Adipocyte (in vitro differentiated cells): ENCODE data around the gene LCP1.

Experiments
- DNase-seq: peaks from one replicate; pipeline ENCODE4 v3.0.0-alpha.2; 2015; ENCODE audit warnings: low read depth
- H3K27me3 ChIP-seq: replicated peaks from 2 replicates; pipeline ENCODE4 v1.7.0; 2013; ENCODE audit warnings: mild to moderate bottlenecking, low read length, moderate library complexity; ENCODE audit not compliant: control insufficient read depth, insufficient read depth
- H3K36me3 ChIP-seq: 2 replicates; pipeline ENCODE4 v1.7.0; 2013; ENCODE audit warnings: low read length, mild to moderate bottlenecking, moderate library complexity; ENCODE audit not compliant: control insufficient read depth, insufficient read depth, severe bottlenecking
- H3K4me1 ChIP-seq: 2 replicates; pipeline ENCODE4 v1.7.0; 2013; ENCODE audit warnings: mild to moderate bottlenecking, low read length, moderate library complexity; ENCODE audit not compliant: control insufficient read depth, insufficient read depth
- H3K4me3 ChIP-seq: 2 replicates; pipeline ENCODE4 v1.7.0; 2013; ENCODE audit warnings: mild to moderate bottlenecking, low read length, moderate library complexity
- H3K9ac ChIP-seq: 2 replicates; pipeline ENCODE4 v1.7.0; 2013; ENCODE audit warnings: mild to moderate bottlenecking, low read length, moderate library complexity
- H3K9me3 ChIP-seq: 2 replicates; pipeline ENCODE4 v1.7.0; 2013; ENCODE audit warnings: mild to moderate bottlenecking, low read length, moderate library complexity; ENCODE audit not compliant: control insufficient read depth

The LCP1 gene

GRCh38 chr13:46088821-46089562, 93.0 kb downstream of the LCP1 start:
- no peak overlapping the region for H3K9ac ChIP-seq
- no peaks in the 10 kb centered on the region for H3K27me3 ChIP-seq
- no peaks in the 10 kb centered on the region for H3K4me1 ChIP-seq
- DNase-seq: no peak
- no peaks in the 10 kb centered on the region for H3K36me3 ChIP-seq
- H3K9me3 ChIP-seq: no peaks in the 10 kb centered on the region
- H3K4me3 ChIP-seq: no peak overlapping the region

GRCh38 chr13:46087481-46087880, 94.5 kb downstream of the LCP1 start:
- DNase-seq: no peak
- no peaks in the 10 kb centered on the region for H3K9me3 ChIP-seq
- no peaks in the 10 kb centered on the region for H3K36me3 ChIP-seq
- no peaks in the 10 kb centered on the region for H3K4me1 ChIP-seq
- no peak overlapping the region for H3K9ac ChIP-seq
- H3K4me3 ChIP-seq: no peak overlapping the region
- H3K27me3 ChIP-seq: no peaks in the 10 kb centered on the region

DNA sequence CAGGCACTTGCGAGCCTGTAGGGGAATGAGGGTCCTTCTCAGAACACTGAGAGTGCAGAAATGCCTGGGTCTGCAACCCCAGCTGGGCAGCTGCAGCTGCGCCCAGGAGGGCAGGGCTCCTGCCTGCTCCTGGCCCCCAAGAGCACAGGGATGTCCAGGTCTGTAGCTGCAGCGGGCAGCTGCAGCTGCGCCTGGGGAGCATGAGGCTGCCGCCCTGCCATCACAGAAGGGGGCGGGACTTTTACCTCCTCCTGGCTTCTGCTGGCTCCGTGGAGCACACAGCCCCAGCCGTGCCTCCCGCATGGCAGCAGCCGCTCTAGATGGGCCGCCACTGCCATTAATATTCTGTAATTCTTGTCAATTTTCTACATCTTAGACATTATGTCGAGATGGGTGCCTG, 95.0 kb downstream of the LCP1 start:
- Histone ChIP-seq H3K36me3 (no peaks in the 10 kb centered on the region), H3K9me3 (no peaks in the 10 kb centered on the region), H3K9ac (no peak overlapping the region), H3K27me3 (no peaks in the 10 kb centered on the region), H3K4me1 (no peaks in the 10 kb centered on the region), H3K4me3 (no peak overlapping the region)
- no peak for DNase-seq

DNA sequence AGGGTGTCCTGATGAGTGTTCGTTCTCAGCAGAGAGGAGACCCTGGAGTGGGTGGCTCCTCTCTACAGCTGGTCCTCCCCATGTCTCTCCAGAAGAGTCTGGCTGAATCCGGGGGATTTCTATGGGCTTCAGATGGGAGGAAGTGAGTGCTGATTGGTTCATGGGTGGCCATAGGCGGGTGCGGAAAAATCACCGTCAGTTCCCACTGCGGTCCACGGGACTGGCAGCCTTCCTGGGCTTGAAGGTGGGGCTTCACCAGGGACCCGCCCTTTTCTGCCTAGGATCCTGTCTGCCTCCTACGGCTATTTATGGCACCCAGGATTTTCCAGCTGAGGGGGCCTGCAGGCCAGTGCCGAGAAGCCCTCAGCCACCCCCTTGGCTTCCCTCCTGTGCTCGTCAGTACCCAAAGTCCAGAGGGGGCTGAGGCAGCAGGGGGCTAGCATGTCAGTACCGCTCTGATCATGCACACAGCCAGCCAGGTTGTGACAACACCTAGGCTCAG, 95.5 kb downstream of the LCP1 start:
- Histone ChIP-seq H3K9me3 (no peaks in the 10 kb centered on the region), H3K36me3 (no peaks in the 10 kb centered on the region), H3K4me1 (no peaks in the 10 kb centered on the region), H3K9ac (no peak overlapping the region), H3K4me3 (no peak overlapping the region), H3K27me3 (no peaks in the 10 kb centered on the region)
- DNase-seq: no peak

- Histone ChIP-seq H3K36me3 (no peaks in the 10 kb centered on the region), H3K9ac (no peak overlapping the region), H3K4me1 (no peaks in the 10 kb centered on the region), H3K4me3 (no peak overlapping the region), H3K9me3 (no peaks in the 10 kb centered on the region), H3K27me3 (no peaks in the 10 kb centered on the region)
- no peak for DNase-seq
These were observed 96.2 kb downstream of the LCP1 start for GRCh38 chr13:46085737-46086136.

DNA sequence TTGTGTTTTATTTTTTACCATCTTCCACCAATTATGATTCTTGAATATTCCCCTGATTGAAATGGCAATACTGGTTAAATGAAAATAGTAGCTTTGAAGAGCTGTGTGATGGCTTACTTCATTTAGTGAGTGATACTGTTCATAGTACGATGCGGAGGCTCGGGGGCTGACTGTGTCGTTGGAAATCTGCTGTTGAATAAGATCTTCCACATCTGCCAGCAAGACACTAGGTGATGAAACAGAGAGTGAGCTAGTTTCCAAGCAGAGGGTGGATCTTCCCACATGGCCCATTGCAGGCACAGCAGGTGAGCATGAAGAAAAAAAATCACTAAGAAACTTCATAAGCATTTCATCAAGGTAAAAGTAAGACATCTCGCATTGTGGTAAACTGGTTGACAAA, 99.7 kb downstream of the LCP1 start:
- DNase-seq: no peak
- H3K4me1 ChIP-seq: no peaks in the 10 kb centered on the region
- H3K4me3 ChIP-seq: no peak overlapping the region
- no peaks in the 10 kb centered on the region for H3K9me3 ChIP-seq
- no peak overlapping the region for H3K9ac ChIP-seq
- H3K27me3 ChIP-seq: no peaks in the 10 kb centered on the region
- no peaks in the 10 kb centered on the region for H3K36me3 ChIP-seq

GRCh38 chr13:46079770-46080169, 102.2 kb downstream of the LCP1 start:
- no peak for DNase-seq
- Histone ChIP-seq H3K9ac (no peak overlapping the region), H3K4me1 (no peaks in the 10 kb centered on the region), H3K36me3 (no peaks in the 10 kb centered on the region), H3K9me3 (no peaks in the 10 kb centered on the region), H3K4me3 (no peak overlapping the region), H3K27me3 (no peaks in the 10 kb centered on the region)

GRCh38 chr13:46077265-46077664, 104.7 kb downstream of the LCP1 start:
- H3K27me3 ChIP-seq: no peaks in the 10 kb centered on the region
- no peak overlapping the region for H3K4me3 ChIP-seq
- DNase-seq: no peak
- no peaks in the 10 kb centered on the region for H3K4me1 ChIP-seq
- no peaks in the 10 kb centered on the region for H3K9me3 ChIP-seq
- H3K36me3 ChIP-seq: no peaks in the 10 kb centered on the region
- no peak overlapping the region for H3K9ac ChIP-seq

- DNase-seq: no peak
- Histone ChIP-seq H3K4me1 (no peaks in the 10 kb centered on the region), H3K36me3 (no peaks in the 10 kb centered on the region), H3K4me3 (no peak overlapping the region), H3K9me3 (no peaks in the 10 kb centered on the region), H3K9ac (no peak overlapping the region), H3K27me3 (no peaks in the 10 kb centered on the region)
These were observed 105.2 kb downstream of the LCP1 start for GRCh38 chr13:46076827-46077226.
